ENCODE measurements around the gene PCP4L1.
"Not testable (repeated sequence)": the region's sequence is repeated elsewhere in the genome, so short reads cannot be mapped to it uniquely, and the experiment has no call there.

PCP4L1 gene

GRCh38 chr1:161258439-161259344 is at the start of gene PCP4L1:
Gene PCP4L1, plus strand, starts transcription at chr1:161258745. Its CDS starts 230 bp downstream, at chr1:161258975.
- DNase-seq, result no peak

- peak; percentile 59 for DNase-seq
Observed at GRCh38 chr1:161209790-161210409, 48.6 kb upstream of the PCP4L1 start.

DNA sequence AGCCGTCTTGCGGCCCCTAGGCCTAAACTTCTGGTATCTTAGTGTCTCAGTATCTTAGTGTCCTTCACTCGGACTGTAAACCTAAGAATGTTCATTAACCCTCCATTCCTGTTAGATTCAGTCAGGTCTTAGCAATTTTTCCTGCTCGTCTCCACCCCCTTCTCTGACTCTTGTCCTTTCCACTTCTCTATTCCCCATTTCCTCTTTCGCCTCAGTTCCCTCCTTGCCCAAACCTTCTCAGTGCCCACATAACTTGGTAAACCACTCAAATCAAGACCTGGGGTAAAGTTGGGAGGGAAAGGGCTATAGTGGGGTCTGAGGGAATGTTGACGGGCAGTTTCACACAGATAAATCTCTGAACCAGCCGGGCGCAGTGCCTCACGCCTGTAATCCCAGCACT is 44.2 kb upstream of the PCP4L1 start:
- DNase-seq, result no peak

GRCh38 chr1:161215076-161215475 is 43.5 kb upstream of the PCP4L1 start, which contains the start of gene FCER1G:
Gene FCER1G, plus strand, starts transcription at chr1:161215295. Its CDS starts 27 bp downstream, at chr1:161215322.
- no peak for DNase-seq

- no peak for DNase-seq
Observed at GRCh38 chr1:161216945-161217712, 41.4 kb upstream of the PCP4L1 start.

GRCh38 chr1:161217831-161218230 is 40.7 kb upstream of the PCP4L1 start:
- DNase-seq, result no peak

DNA sequence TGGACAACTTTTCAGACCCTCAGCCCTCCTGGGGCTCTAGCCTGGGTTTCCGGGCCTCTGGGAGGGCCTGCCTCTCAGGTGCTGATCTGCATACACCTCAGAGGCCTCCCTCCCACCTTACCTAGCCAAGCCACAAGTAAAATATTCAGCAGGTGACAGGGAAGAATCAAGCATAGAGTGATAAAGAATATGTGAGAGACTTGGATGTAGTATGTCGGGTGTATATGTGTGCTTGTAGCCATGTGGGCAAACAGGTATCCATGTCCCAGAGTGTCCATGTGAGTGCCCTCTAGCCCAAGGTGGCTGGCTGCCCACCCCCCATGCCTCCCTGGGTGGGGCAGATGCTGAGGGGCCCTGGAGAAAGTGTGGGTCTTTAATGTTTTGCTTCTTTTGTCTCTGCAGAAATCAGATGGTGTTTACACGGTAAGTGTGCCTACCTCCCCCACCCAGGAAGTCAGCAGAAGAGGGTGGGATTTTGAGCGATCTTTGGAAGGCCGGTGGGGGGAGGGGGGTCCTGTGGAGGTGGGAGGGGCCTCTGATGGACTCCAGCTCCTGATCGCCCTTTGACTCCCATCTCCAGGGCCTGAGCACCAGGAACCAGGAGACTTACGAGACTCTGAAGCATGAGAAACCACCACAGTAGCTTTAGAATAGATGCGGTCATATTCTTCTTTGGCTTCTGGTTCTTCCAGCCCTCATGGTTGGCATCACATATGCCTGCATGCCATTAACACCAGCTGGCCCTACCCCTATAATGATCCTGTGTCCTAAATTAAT is 40.1 kb upstream of the PCP4L1 start:
- DNase-seq, result no peak

DNA sequence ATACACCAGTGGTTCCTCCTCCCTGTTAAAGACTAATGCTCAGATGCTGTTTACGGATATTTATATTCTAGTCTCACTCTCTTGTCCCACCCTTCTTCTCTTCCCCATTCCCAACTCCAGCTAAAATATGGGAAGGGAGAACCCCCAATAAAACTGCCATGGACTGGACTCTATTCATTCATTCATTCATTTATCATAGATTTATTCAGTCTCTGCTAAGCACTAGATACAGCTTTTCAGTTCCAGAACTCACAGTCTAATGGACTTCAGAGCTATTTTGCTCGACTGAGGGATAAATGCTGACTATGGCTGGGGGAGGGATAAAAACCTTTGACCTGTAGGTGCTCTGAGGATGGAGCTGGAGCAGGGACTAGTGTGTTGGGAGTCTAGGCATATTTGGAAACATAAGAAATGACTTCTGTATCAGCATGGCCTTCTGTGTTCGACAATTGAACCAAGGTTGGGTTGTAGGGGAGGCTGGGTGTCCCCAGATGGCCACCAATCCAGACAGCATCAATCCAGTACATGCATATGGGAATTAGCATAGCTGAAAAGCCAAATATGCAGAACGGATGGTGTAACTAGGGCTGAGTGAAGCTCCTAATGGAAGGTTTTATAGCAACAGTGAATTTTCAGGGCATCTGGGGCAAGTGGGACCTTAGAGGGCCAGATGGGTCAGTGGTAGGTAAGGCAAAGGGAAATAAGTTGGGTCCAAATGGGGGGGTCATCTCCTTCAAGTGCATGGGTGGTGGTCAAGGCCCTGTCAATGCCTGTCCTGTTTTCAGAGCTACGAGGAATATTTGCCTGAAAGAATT is 39.3 kb upstream of the PCP4L1 start:
- DNase-seq, result no peak

- DNase-seq, result no peak
Observed at GRCh38 chr1:161220002-161220401, 38.5 kb upstream of the PCP4L1 start.

- DNase-seq, result no peak
Observed at GRCh38 chr1:161222175-161223019, 36.1 kb upstream of the PCP4L1 start.

DNA sequence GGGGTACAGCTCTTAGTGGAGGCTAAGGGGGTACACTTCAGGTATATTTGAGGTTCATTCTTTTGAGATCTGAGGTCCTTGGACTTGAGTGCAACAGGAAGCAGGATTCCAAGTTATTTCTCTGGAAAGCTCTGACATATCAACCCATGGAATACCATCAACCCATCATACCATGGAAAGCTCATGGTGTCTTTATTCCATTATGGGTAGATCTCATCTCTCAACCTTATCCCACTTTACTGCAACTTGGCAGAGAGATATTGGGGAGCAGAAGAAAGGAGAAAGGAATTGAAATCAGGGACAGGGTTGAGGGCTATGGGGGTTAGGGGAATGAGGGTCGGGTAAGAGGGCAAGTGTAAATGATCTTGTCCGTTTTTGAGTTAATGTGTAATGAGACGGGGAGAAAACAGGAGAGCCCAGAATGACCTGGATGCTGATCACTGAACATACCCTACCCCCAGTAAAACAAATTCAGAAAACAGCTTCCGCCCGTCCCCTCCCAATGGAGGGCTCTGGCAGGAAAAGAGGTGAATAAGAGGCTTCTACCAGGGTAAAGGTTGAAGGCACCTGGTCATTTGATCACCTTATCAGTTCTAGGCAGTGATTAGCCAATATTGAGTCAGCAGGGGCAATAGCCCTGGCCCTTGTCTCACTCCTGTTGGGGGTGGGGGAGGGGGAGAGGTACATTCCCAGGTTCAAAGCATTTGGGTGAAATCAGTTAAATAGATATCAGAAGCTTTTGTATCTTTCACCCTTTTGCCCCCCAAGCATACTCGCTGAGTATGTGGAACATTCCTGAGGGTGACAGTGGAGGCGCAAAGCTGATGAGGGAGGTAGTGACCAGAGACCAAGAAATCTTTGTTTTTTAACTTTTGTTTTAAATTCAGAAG is 34.5 kb upstream of the PCP4L1 start:
- DNase-seq, result no peak

GRCh38 chr1:161224695-161225087 is 33.9 kb upstream of the PCP4L1 start:
- DNase-seq, result not testable (repeated sequence)

- no peak for DNase-seq
Observed at GRCh38 chr1:161225178-161225533, 33.4 kb upstream of the PCP4L1 start.

- DNase-seq, result peak; percentile 97
Observed at GRCh38 chr1:161225534-161226319, 32.8 kb upstream of the PCP4L1 start, which contains the start of gene TOMM40L. Gene TOMM40L, plus strand, starts transcription at chr1:161226060. Its CDS starts 430 bp downstream, at chr1:161226490.

- DNase-seq, result no peak
Observed at GRCh38 chr1:161226320-161226711, 32.2 kb upstream of the PCP4L1 start.

DNA sequence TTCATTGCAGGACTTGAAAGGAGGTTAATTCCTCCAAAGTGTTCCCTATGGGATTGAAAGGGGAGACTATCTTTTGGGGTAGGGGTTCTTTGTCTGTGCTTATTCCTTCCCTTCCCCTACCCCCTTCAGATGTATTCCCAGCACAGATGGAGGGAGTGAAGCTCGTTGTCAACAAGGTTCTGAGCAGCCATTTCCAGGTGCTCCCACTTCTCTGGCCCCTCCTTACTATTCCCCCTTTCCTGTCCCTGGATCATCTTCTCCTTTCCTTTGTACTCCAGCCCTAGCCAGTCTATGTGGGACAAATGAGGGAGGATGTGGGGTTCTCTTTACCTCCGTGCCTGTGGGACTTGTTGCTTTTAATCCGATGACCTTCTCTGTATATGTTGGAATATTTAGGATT is 31.8 kb upstream of the PCP4L1 start:
- DNase-seq, result no peak

- peak; percentile 65 for DNase-seq
Observed at GRCh38 chr1:161227196-161227871, 31.2 kb upstream of the PCP4L1 start.

- no peak for DNase-seq
Observed at GRCh38 chr1:161228032-161228431, 30.5 kb upstream of the PCP4L1 start.

All from NCI-H1092 (cell line).